Stimulated activated CD8-positive, alpha-beta memory T cell treated with anti-CD3 and anti-CD28 coated beads, Interleukin-15, amount 100 ng/mL, for 48 hours (primary cell): Measurements from ENCODE around the gene RBL2.
"Not testable (repeated sequence)": the region's sequence is repeated elsewhere in the genome, so short reads cannot be mapped to it uniquely, and the experiment has no call there.

Source experiments
- DNase-seq, 2 donors: peaks; one replicate each; pipeline ENCODE4 v3.0.0-alpha.2; 2020; ENCODE audit warnings: low read depth in 2 of 2

The RBL2 gene

DNA sequence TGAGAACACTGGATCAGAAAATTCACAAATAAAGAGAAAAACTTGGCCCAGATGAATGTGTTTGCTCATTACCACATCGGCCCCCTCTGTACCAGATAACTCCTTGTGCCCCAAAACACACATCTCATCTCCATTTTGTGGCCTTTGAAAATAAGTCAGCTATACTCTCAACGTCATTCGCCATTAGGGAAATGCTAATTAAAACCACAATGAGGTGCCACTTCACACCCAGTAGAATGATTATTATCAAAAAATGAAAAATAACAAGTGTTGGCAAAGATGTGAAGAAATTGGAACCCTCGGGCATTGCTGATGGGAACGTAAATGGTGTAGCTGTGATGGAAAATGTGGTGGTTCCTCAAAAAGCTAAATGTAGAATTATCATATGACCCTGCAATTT lies 103.4 kb downstream of the RBL2 start:
- DNase-seq, result no peak

DNA sequence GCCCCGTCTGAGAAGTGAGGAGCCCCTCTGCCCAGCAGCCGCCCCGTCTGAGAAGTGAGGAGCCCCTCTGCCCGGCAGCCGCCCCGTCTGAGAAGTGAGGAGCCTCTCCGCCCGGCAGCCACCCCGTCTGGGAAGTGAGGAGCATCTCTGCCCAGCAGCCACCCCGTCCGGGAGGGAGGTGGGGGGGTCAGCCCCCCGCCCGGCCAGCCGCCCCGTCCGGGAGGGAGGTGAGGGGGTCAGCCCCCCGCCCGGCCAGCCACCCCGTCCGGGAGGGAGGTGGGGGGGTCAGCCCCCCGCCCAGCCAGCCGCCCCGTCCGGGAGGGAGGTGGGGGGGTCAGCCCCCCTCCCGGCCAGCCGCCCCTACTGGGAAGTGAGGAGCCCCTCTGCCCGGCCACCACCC lies 105.1 kb downstream of the RBL2 start:
- not testable (repeated sequence) for DNase-seq

DNA sequence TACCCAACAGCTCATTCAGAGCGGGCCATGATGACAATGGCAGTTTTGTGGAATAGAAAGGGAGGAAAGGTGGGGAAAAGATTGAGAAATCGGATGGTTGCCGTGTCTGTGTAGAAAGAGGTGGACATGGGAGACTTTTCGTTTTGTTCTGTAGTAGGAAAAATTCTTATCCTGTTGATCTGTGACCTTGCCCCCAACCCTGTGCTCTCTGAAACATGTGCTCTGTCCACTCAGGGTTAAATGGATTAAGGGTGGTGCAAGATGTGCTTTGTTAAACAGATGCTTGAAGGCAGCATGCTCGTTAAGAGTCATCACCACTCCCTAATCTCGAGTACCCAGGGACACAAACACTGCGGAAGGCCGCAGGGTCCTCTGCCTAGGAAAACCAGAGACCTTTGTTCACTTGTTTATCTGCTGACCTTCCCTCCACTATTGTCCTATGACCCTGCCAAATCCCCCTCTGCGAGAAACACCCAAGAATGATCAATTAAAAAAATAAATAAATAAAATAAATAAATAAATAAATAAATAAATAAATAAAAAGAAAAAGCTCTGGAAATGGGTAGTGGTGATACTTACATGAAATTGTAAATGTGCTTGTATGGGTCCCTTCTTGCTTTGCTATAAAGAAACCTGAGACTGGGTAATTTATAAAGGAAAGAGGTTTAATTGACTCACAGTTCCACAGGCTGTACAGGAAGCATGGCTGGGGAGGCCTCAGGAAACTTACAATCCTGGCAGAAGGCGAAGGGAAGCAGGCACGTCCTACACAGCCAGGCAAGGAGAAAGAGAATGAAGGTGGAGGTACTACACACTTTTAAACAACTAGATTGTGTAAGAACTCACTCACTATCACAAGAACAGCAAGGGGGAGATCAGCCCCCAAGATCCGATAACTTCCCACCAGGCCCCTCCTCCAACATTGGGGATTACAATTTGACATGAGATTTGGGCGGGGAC lies 105.8 kb downstream of the RBL2 start:
- not testable (repeated sequence) for DNase-seq
